Tibial nerve (tissue), 4 donors: ENCODE results near the gene LRG1. TPM values are rescaled to one million over a fixed set of nuclear protein-coding genes. Genes with fewer than 3 reads are reported as not detected.

ENCODE experiments used
- DNase-seq, 2 donors: peaks; one replicate each; pipeline ENCODE4 v3.0.0-alpha.2; 2019; ENCODE audit warnings: low spot score in 2 of 2
- H3K27ac ChIP-seq, 4 donors: fragments of 200-600 bp; sonication (generic) in 3 of 4; one replicate each; pipeline ENCODE4 v1.5.1; 2017 to 2019; ENCODE audit warnings: mild to moderate bottlenecking in 1 of 4
- H3K27me3 ChIP-seq, 2 donors: fragments of 200-600 bp; sonication (generic) in 1 of 2; one replicate each; pipeline versions ENCODE4 v1.5.1 to v1.6.0; 2017 to 2019
- H3K36me3 ChIP-seq, 3 donors: fragments of 200-600 bp; sonication (generic); one replicate each; pipeline ENCODE4 v1.5.1; 2018 to 2019
- H3K4me1 ChIP-seq, 4 donors: fragments of 200-600 bp; sonication (generic) in 3 of 4; one replicate each; pipeline ENCODE4 v1.5.1; 2017 to 2019
- H3K4me3 ChIP-seq, 4 donors: fragments of 200-600 bp; sonication (generic) in 3 of 4; one replicate each; pipeline ENCODE4 v1.5.1; 2017 to 2019; ENCODE audit warnings: mild to moderate bottlenecking in 1 of 4, moderate library complexity in 1 of 4
- H3K9me3 ChIP-seq, 4 donors: fragments of 200-600 bp; sonication (generic) in 3 of 4; one replicate each; pipeline ENCODE4 v1.5.1; 2017 to 2019
- EP300 ChIP-seq, 2 donors: sonication (generic); formaldehyde crosslinking; IDR thresholded peaks; one replicate each; pipeline ENCODE4 v1.6.1; 2017; ENCODE audit warnings: antibody characterized with exemption in 2 of 2, mild to moderate bottlenecking in 1 of 2
- POLR2A ChIP-seq, 2 donors: fragments of 450-650 bp; IDR thresholded peaks; one replicate each; pipeline ENCODE4 v1.6.1; 2017; ENCODE audit warnings: antibody characterized with exemption in 2 of 2, mild to moderate bottlenecking in 2 of 2, moderate library complexity in 2 of 2
- WGBS, 2 donors: methylation state at CpG; one replicate each; pipeline ENCODE4 v1.1.5; 2018; 5-methylcytosine and 5-hydroxymethylcytosine counted together
- total RNA-seq, 4 donors: library from RNA; depleted of rRNA; stranded (reverse); fragments of >200 nt; gene quantifications; one replicate each; pipeline ENCODE4 v1.1.0, GENCODE V29; 2016
- TF ChIP-seq, protein P1 (sequence below), 5 experiments: fragments of 200-600 bp in 3 of 5; fragments of 450-650 bp in 2 of 5; sonication (generic) in 3 of 5; IDR thresholded peaks; one replicate each; pipeline ENCODE4 v1.5.1; 2016 to 2019; ENCODE audit warnings: antibody characterized with exemption in 5 of 5, mild to moderate bottlenecking in 3 of 5, moderate library complexity in 2 of 5

LRG1 gene
- total RNA-seq, 4 donors from 2014 or later = 0.66 to 2.5 (median 1.4) TPM

DNA sequence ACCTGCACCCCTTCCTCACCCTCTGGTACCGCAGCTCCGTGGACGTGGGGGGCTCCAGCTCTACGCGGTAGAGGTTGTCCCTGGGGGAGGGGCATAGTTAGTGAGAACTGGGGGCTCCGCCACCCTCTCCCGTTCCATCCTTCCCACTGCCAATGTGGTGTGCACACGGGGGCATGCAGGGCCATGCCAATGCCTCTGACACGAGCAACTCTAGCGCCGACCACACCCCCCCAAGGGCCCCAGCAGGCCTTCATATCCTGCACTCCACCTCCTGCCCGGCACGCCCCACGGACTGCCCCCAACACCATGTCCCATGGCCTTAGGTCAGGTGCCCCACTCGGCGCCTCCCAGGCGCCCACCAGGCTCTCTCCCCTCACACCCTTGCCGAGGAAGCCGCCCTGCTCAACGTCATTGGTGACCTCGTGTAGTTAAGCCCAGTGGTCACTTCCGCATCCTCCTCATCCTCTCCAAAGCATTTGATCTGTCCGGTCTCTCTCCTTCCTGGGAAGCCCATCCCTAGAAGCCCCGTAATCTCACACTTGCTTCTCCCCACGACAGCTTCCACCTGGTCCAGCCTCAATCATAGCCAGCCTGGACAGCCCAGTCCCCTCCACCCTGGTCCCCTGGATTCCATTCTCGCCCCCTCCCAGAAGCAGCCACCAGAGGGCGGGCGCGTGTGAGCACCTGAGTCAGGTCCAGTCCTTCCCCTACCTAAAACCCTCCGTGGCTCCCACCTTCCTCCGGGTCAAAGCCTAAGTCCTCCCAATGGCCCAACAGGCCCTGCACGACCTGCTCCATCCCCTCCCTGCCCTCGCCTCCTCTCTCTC lies 17.5 kb upstream of the LRG1 start:
- WGBS, 2 donors = 83 to 84% methylated on average over 33 of the region's 33 CpGs
- Histone ChIP-seq H3K27me3 (peaks cover 0 to 8% of the 10 kb centered on the region in 2 donors), H3K4me1 (peaks cover 0 to 4% (median 0%) of the 10 kb centered on the region in 4 donors), H3K27ac (no peak overlapping the region), H3K4me3 (peak overlapping the region in 1 of 4 donors; percentile 42), H3K9me3 (no peaks in the 10 kb centered on the region), H3K36me3 (no peaks in the 10 kb centered on the region)
- DNase-seq = no peak
- TF ChIP-seq, protein P1, sequence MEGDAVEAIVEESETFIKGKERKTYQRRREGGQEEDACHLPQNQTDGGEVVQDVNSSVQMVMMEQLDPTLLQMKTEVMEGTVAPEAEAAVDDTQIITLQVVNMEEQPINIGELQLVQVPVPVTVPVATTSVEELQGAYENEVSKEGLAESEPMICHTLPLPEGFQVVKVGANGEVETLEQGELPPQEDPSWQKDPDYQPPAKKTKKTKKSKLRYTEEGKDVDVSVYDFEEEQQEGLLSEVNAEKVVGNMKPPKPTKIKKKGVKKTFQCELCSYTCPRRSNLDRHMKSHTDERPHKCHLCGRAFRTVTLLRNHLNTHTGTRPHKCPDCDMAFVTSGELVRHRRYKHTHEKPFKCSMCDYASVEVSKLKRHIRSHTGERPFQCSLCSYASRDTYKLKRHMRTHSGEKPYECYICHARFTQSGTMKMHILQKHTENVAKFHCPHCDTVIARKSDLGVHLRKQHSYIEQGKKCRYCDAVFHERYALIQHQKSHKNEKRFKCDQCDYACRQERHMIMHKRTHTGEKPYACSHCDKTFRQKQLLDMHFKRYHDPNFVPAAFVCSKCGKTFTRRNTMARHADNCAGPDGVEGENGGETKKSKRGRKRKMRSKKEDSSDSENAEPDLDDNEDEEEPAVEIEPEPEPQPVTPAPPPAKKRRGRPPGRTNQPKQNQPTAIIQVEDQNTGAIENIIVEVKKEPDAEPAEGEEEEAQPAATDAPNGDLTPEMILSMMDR (IDR thresholded peaks at IDR 0.05) = peak in 1 of 5 experiments; percentile 8
- no peak for TF ChIP-seq EP300 (IDR thresholded peaks at IDR 0.05)

DNA sequence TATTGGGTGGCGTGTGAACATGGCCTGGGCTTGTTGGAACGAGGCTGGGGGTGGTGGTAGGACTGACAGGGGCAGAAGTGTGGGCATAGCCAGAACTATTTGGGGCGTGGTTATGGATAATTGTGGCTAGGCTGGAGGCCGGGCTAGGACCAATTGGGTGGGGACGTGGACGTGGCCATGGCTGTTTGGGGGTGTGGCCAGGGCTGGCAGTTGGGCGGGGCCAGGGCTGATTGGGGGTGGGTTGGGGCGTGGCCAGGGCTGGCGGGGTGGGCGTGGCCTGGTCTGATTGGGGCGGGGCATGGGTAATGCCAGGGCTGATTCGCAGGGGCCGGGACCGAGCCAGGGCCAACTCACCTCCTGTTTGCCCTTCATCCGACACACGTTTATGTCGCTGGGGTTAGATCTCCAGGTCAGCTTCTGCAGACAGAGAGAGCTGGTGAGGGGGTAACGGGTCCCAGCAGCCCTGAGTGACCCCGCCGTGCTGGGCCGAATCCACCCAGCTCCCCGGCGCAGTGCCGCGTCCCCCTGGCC lies 16.8 kb upstream of the LRG1 start:
- WGBS, 2 donors = 73 to 79% methylated on average over 23 to 24 of the region's 25 CpGs

DNA sequence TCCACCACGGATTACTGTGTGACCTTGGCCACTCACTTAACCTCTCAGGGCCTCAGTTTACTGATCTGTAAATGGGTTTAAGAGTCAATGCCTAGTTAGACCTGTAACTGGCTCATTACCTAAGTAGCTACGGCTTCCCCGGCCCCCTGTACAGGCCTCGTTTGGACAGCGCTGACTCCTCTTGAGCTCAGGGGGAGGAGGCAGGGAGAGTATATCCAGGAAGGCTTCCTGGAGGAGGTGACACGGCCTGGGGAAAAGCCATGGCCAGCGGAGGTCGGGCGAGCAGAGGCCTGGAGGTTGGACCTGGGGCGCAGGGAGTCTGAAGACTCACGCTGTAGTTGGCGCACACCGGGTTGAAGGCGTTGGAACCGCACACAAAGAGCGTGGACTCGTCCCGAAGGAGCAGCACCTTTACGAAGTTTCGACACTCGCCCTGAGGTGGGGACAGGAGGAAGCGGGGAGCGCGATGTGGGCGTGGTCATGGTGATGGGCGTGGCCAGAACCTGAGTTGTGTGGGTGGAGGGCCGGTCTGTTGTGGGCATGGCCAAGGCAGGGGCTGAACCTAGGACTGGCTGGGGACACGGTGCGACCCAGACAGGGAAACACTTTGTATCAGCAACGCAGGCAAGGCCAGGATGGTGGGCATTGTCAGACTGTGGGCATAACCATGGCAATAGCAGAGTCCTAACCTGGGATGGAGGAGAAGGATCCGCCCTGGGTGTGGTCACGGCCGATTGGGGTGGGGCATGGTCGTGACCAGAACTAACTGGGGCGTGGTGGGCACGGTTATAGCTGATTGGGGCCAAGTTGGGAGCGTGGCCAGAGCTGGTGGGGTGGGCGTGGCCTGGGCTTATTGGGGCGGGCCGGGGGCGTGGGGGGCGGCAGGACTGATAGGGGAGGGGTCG lies 16.1 kb upstream of the LRG1 start:
- peaks cover 0 to 4% (median 0%) of the 10 kb centered on the region in 4 donors for H3K4me1 ChIP-seq
- H3K27me3 ChIP-seq = peaks cover 0 to 8% of the 10 kb centered on the region in 2 donors
- no peaks in the 10 kb centered on the region for H3K36me3 ChIP-seq
- no peak overlapping the region for H3K27ac ChIP-seq
- DNase-seq = no peak
- 77 to 80% methylated on average over 42 to 43 of the region's 43 CpGs for WGBS, 2 donors
- H3K9me3 ChIP-seq = no peaks in the 10 kb centered on the region
- TF ChIP-seq POLR2A (IDR thresholded peaks at IDR 0.05) = no peak
- no peak for TF ChIP-seq EP300 (IDR thresholded peaks at IDR 0.05)
- no peak overlapping the region for H3K4me3 ChIP-seq

More for the DNA sequence above, 16.8 kb upstream of the LRG1 start:
- Histone ChIP-seq H3K36me3 (no peaks in the 10 kb centered on the region), H3K27ac (no peak overlapping the region), H3K4me1 (peaks cover 0 to 4% (median 0%) of the 10 kb centered on the region in 4 donors), H3K9me3 (no peaks in the 10 kb centered on the region), H3K4me3 (no peak overlapping the region), H3K27me3 (peaks cover 0 to 8% of the 10 kb centered on the region in 2 donors)
- TF ChIP-seq EP300 (IDR thresholded peaks at IDR 0.05) = no peak
- TF ChIP-seq, protein P1 (IDR thresholded peaks at IDR 0.05) = no peak
- TF ChIP-seq POLR2A (IDR thresholded peaks at IDR 0.05) = no peak
- no peak for DNase-seq

DNA sequence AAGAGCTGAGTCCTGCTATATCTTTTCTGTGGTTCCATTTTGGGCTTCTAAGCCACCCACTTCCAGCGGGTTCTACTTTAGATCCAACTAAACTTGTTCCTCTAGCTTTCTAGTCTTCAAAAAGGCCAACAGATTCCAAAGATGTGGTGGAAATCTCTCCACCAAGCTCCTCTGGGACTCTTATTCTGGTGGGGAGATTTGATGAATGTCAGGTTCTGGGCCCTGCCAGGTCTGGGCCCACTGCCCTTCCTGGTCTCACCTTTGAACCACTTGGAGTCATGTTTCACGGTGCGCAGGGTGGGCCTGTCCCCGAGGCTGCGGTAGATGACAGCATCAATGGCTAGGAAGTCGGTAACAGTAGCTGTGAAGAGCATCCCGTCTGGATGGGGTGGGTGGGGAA lies 14.9 kb upstream of the LRG1 start:
- TF ChIP-seq POLR2A (IDR thresholded peaks at IDR 0.05) (no peak), EP300 (IDR thresholded peaks at IDR 0.05) (no peak)
- TF ChIP-seq, protein P1 (IDR thresholded peaks at IDR 0.05) = no peak
- Histone ChIP-seq H3K9me3 (no peaks in the 10 kb centered on the region), H3K36me3 (no peaks in the 10 kb centered on the region), H3K27me3 (peaks cover 0 to 15% of the 10 kb centered on the region in 2 donors), H3K4me3 (no peak overlapping the region), H3K4me1 (peaks cover 0 to 4% (median 0%) of the 10 kb centered on the region in 4 donors), H3K27ac (no peak overlapping the region)
- WGBS, 2 donors = 74 to 82% methylated on average over 7 of the region's 7 CpGs
- no peak for DNase-seq

DNA sequence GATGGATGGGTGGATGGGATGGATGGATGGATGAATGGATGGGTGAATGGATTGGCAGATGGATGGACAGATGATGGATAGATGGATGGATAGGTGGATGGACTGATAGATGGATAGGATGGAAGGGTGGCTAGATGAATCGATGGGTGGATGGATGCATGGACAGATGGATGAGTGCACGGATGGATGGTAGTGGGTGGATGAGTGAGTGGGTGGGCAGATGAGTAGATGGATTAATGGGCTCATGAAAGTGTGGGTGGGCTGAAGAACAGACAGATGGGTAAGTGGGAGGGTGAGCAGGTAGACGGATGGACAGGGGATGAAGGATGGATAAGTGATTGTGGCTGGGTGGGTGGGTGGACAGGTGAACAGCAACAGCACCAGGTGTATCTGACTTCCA lies 13.9 kb upstream of the LRG1 start:
- DNase-seq = no peak
- H3K9me3 ChIP-seq = no peaks in the 10 kb centered on the region

More for the DNA sequence above, 13.9 kb upstream of the LRG1 start:
- TF ChIP-seq POLR2A (IDR thresholded peaks at IDR 0.05) (no peak), EP300 (IDR thresholded peaks at IDR 0.05) (no peak)
- TF ChIP-seq, protein P1 (IDR thresholded peaks at IDR 0.05) = no peak
- H3K36me3 ChIP-seq = no peaks in the 10 kb centered on the region
- 57 to 77% methylated on average over 3 of the region's 3 CpGs for WGBS, 2 donors
- peaks cover 0 to 4% (median 0%) of the 10 kb centered on the region in 4 donors for H3K4me1 ChIP-seq
- H3K4me3 ChIP-seq = no peak overlapping the region
- no peak overlapping the region for H3K27ac ChIP-seq
- peaks cover 0 to 15% of the 10 kb centered on the region in 2 donors for H3K27me3 ChIP-seq
